Liver (tissue), 9 donors: ENCODE results near the gene OR1C1. TPM values are rescaled to one million over a fixed set of nuclear protein-coding genes. Genes with fewer than 3 reads are reported as not detected.
"Not testable (repeated sequence)": the region's sequence is repeated elsewhere in the genome, so short reads cannot be mapped to it uniquely, and the experiment has no call there.

Experiments used
- DNase-seq: peaks from one replicate; pipeline ENCODE4 v3.0.0-alpha.2; 2017; ENCODE audit warnings: low spot score
- H3K27ac ChIP-seq, 2 donors: one replicate each; pipeline ENCODE4 v1.7.0; 2013; ENCODE audit warnings: inconsistent platforms in 2 of 2, low read length in 2 of 2, control low read depth in 1 of 2, low read depth in 1 of 2, mild to moderate bottlenecking in 1 of 2
- H3K27me3 ChIP-seq, 4 donors: one replicate each; pipeline versions ENCODE4 v1.6.1 to v1.7.0; 2013; ENCODE audit warnings: low read length in 3 of 4, inconsistent platforms in 1 of 4, mild to moderate bottlenecking in 1 of 4, moderate library complexity in 1 of 4; ENCODE audit not compliant: control insufficient read depth in 4 of 4, insufficient read depth in 4 of 4
- H3K36me3 ChIP-seq, 4 donors: one replicate each; pipeline versions ENCODE4 v1.6.1 to v1.7.0; 2013; ENCODE audit warnings: low read length in 3 of 4, mild to moderate bottlenecking in 3 of 4, low read depth in 1 of 4, moderate library complexity in 1 of 4; ENCODE audit not compliant: control insufficient read depth in 4 of 4, insufficient read depth in 3 of 4
- H3K4me1 ChIP-seq, 4 donors: one replicate each; pipeline versions ENCODE4 v1.6.1 to v1.7.0; 2013; ENCODE audit warnings: low read length in 3 of 4, mild to moderate bottlenecking in 3 of 4, moderate library complexity in 1 of 4; ENCODE audit not compliant: control insufficient read depth in 4 of 4, insufficient read depth in 4 of 4
- H3K4me3 ChIP-seq, 3 donors: one replicate each; pipeline versions ENCODE4 v1.6.1 to v1.7.0; 2013; ENCODE audit warnings: low read length in 3 of 3, control low read depth in 1 of 3, low read depth in 1 of 3, mild to moderate bottlenecking in 1 of 3
- H3K9ac ChIP-seq, 2 donors: one replicate each; pipeline ENCODE4 v1.7.0; 2013; ENCODE audit warnings: low read length in 2 of 2, mild to moderate bottlenecking in 2 of 2, moderate library complexity in 2 of 2, control low read depth in 1 of 2, low read depth in 1 of 2
- H3K9me3 ChIP-seq, 4 donors: one replicate each; pipeline versions ENCODE4 v1.6.1 to v1.7.0; 2013; ENCODE audit warnings: low read length in 3 of 4; ENCODE audit not compliant: control insufficient read depth in 4 of 4
- EGR1 ChIP-seq, 2 donors: IDR thresholded peaks; 2 replicates each; pipeline ENCODE4 v1.6.1; 2016 to 2018; ENCODE audit warnings: antibody characterized with exemption in 2 of 2, low read depth in 2 of 2
- FOXA2 ChIP-seq: IDR thresholded peaks from 2 replicates; pipeline ENCODE4 v1.6.1; 2016; ENCODE audit warnings: antibody characterized with exemption
- GABPA ChIP-seq, 2 donors: IDR thresholded peaks in 1 of 2; conservative IDR thresholded peaks in 1 of 2; 2 replicates each; pipeline ENCODE4 v1.6.1; 2016; ENCODE audit warnings: antibody characterized with exemption in 2 of 2, mild to moderate bottlenecking in 1 of 2, moderate library complexity in 1 of 2
- TAF1 ChIP-seq: conservative IDR thresholded peaks from 2 replicates; pipeline ENCODE4 v1.6.1; 2016; ENCODE audit warnings: antibody characterized with exemption, mild to moderate bottlenecking
- ZBTB33 ChIP-seq: IDR thresholded peaks from 2 replicates; pipeline ENCODE4 v1.6.1; 2016; ENCODE audit warnings: antibody characterized with exemption
- WGBS: extraction: QIAGEN DNeasy Blood & Tissue Kit; methylation state at CpG from one replicate; pipeline ENCODE4 v1.1.7; 2013; 5-methylcytosine and 5-hydroxymethylcytosine counted together
- polyA plus RNA-seq, 2 donors: library from polyadenylated mRNA; stranded (reverse) in 1 of 2; unstranded in 1 of 2; fragments of 200-250 nt in 1 of 2; fragments of >200 nt in 1 of 2; fragmentation: Nextera tagmentation in 1 of 2; extraction: Ambion mirVana in 1 of 2; gene quantifications; one replicate each; pipeline versions ENCODE4 v1.2.1 to v1.2.3, GENCODE V29; 2013 to 2015
- total RNA-seq, 2 donors: library from RNA; depleted of rRNA; stranded (reverse); fragments of >200 nt; gene quantifications; one replicate each; pipeline ENCODE4 v1.2.3, GENCODE V29; 2014
- TF ChIP-seq, protein P1 (sequence below): IDR thresholded peaks from 2 replicates; pipeline ENCODE4 v1.6.1; 2016; ENCODE audit warnings: antibody characterized with exemption
- TF ChIP-seq, protein P2 (sequence below): IDR thresholded peaks from 2 replicates; pipeline ENCODE4 v1.6.1; 2016; ENCODE audit warnings: antibody characterized with exemption, mild to moderate bottlenecking
- TF ChIP-seq, protein P3 (sequence below): IDR thresholded peaks from 2 replicates; pipeline ENCODE4 v1.6.1; 2016; ENCODE audit warnings: antibody characterized with exemption
- donor health status: healthy.
- donor health status: healthy.
- donor health status: healthy.
- donor health status: healthy.
- donor health status: healthy.

OR1C1 gene
- total and polyA plus RNA-seq, 4 donors = not detected

GRCh38 chr1:247716546-247716945 is 43.8 kb downstream of the OR1C1 start, which contains the start of gene OR6F1:
Gene OR6F1 (minus strand): TSS chr1:247716646. CDS start chr1:247712755, 3,891 bp downstream.
- no peaks in the 10 kb centered on the region for H3K36me3 ChIP-seq

DNA sequence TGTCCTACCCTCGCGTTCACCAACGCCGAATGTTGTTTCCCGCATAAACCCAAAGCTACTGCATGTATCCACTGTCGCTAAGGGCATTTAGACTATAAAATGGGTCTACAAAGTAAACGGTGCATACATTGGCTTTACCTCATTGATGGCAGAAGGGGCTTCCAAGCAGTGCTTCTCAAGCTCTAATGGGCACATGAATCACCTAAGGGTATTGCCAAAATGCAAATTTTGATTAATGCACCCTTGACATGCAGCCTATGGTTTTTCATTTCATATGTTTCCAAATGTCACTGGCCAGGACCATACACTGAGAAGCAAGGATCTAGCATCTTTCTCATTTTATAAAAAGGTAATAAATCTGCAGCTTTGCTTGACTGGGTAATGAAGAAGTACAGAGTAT is 46.6 kb downstream of the OR1C1 start:
- Histone ChIP-seq H3K36me3 (no peaks in the 10 kb centered on the region), H3K4me1 (no peaks in the 10 kb centered on the region), H3K9ac (no peak overlapping the region), H3K27ac (no peak overlapping the region), H3K9me3 (peaks cover 0 to 5% (median 0%) of the 10 kb centered on the region in 4 donors), H3K4me3 (no peak overlapping the region), H3K27me3 (no peaks in the 10 kb centered on the region)
- WGBS = 76% methylated on average over 7 of the region's 7 CpGs
- DNase-seq = no peak
- TF ChIP-seq EGR1 (IDR thresholded peaks at IDR 0.05; ENCODE audit: low read depth in 2 of 2) (no peak), TAF1 (no peak), GABPA (IDR thresholded peaks at IDR 0.05 in 1 of 2, conservative IDR thresholded peaks at IDR 0.05 in 1 of 2) (no peak), FOXA2 (no peak), ZBTB33 (no peak)
- TF ChIP-seq, protein P1, sequence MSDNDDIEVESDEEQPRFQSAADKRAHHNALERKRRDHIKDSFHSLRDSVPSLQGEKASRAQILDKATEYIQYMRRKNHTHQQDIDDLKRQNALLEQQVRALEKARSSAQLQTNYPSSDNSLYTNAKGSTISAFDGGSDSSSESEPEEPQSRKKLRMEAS = no peak
- TF ChIP-seq, protein P2, sequence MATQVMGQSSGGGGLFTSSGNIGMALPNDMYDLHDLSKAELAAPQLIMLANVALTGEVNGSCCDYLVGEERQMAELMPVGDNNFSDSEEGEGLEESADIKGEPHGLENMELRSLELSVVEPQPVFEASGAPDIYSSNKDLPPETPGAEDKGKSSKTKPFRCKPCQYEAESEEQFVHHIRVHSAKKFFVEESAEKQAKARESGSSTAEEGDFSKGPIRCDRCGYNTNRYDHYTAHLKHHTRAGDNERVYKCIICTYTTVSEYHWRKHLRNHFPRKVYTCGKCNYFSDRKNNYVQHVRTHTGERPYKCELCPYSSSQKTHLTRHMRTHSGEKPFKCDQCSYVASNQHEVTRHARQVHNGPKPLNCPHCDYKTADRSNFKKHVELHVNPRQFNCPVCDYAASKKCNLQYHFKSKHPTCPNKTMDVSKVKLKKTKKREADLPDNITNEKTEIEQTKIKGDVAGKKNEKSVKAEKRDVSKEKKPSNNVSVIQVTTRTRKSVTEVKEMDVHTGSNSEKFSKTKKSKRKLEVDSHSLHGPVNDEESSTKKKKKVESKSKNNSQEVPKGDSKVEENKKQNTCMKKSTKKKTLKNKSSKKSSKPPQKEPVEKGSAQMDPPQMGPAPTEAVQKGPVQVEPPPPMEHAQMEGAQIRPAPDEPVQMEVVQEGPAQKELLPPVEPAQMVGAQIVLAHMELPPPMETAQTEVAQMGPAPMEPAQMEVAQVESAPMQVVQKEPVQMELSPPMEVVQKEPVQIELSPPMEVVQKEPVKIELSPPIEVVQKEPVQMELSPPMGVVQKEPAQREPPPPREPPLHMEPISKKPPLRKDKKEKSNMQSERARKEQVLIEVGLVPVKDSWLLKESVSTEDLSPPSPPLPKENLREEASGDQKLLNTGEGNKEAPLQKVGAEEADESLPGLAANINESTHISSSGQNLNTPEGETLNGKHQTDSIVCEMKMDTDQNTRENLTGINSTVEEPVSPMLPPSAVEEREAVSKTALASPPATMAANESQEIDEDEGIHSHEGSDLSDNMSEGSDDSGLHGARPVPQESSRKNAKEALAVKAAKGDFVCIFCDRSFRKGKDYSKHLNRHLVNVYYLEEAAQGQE = no peak

More at GRCh38 chr1:247716546-247716945, 43.8 kb downstream of the OR1C1 start, which contains the start of gene OR6F1:
- Histone ChIP-seq H3K4me3 (no peak within 1 kb of the TSS), H3K27ac (no peak within 1 kb of the TSS), H3K4me1 (no peaks in the 10 kb centered on the region), H3K9me3 (peaks cover 0 to 5% (median 2%) of the 10 kb centered on the region in 4 donors), H3K27me3 (no peaks in the 10 kb centered on the region), H3K9ac (no peak within 1 kb of the TSS)
- WGBS = 76% methylated on average over 3 of the region's 3 CpGs
- TF ChIP-seq, protein P3, sequence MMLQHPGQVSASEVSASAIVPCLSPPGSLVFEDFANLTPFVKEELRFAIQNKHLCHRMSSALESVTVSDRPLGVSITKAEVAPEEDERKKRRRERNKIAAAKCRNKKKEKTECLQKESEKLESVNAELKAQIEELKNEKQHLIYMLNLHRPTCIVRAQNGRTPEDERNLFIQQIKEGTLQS = no peak
- no peak for TF ChIP-seq EGR1 (IDR thresholded peaks at IDR 0.05; ENCODE audit: low read depth in 2 of 2)
- TF ChIP-seq FOXA2 = no peak
- DNase-seq = no peak

GRCh38 chr1:247710681-247711080 is 49.7 kb downstream of the OR1C1 start:
- WGBS = 85% methylated on average over 8 of the region's 8 CpGs
- not testable (repeated sequence) for H3K36me3 ChIP-seq, H3K4me1 ChIP-seq, H3K9me3 ChIP-seq, H3K27me3 ChIP-seq, H3K27ac ChIP-seq, H3K9ac ChIP-seq, H3K4me3 ChIP-seq, DNase-seq

Other genes starting within 250 kb of the OR1C1 start
- gene OR2C3, start 224.1 kb downstream of the OR1C1 start, total RNA-seq = under 1 TPM in 1 of 2 donors, not detected in 1; 0.05 TPM
- not detected for gene OR2C3, start 224.1 kb downstream of the OR1C1 start, polyA plus RNA-seq
- gene GCSAML, start 211.4 kb downstream of the OR1C1 start, total RNA-seq = 1 to 10 TPM in 1 of 2 donors, not detected in 1; 1.8 TPM
- gene GCSAML, start 211.4 kb downstream of the OR1C1 start, polyA plus RNA-seq = under 1 TPM in 1 of 2 donors, not detected in 1; 0.03 TPM
- not detected for gene OR2G2, start 172.2 kb downstream of the OR1C1 start, total RNA-seq
- not detected for gene OR2G2, start 172.2 kb downstream of the OR1C1 start, polyA plus RNA-seq
- gene OR2G3, start 155.0 kb downstream of the OR1C1 start, total RNA-seq = not detected
- gene OR2G3, start 155.0 kb downstream of the OR1C1 start, polyA plus RNA-seq = not detected
- not detected for gene OR13G1, start 80.8 kb downstream of the OR1C1 start, total RNA-seq
- not detected for gene OR13G1, start 80.8 kb downstream of the OR1C1 start, polyA plus RNA-seq
- not detected for gene OR6F1, start 43.9 kb downstream of the OR1C1 start, total RNA-seq
- gene OR6F1, start 43.9 kb downstream of the OR1C1 start, polyA plus RNA-seq = not detected
- gene OR14K1, start 21.9 kb downstream of the OR1C1 start, total RNA-seq = not detected
- not detected for gene OR14K1, start 21.9 kb downstream of the OR1C1 start, polyA plus RNA-seq
- gene OR14A2, start 12.4 kb downstream of the OR1C1 start, total RNA-seq = not detected
- not detected for gene OR14A2, start 12.4 kb downstream of the OR1C1 start, polyA plus RNA-seq
- gene OR14A16, start 63.6 kb upstream of the OR1C1 start, total RNA-seq = not detected
- not detected for gene OR14A16, start 63.6 kb upstream of the OR1C1 start, polyA plus RNA-seq
- gene OR11L1, start 81.3 kb upstream of the OR1C1 start, total RNA-seq = not detected
- gene OR11L1, start 81.3 kb upstream of the OR1C1 start, polyA plus RNA-seq = not detected
- gene TRIM58, start 96.6 kb upstream of the OR1C1 start, total RNA-seq = 10 to 100 TPM in 1 of 2 donors, under 1 TPM in 1; 0.17 to 88.7 TPM
- under 1 TPM; 0.06 to 0.10 TPM for gene TRIM58, start 96.6 kb upstream of the OR1C1 start, polyA plus RNA-seq
- gene OR2W3, start 135.0 kb upstream of the OR1C1 start, total RNA-seq = 10 to 100 TPM in 1 of 2 donors, not detected in 1; 13.4 TPM
- gene OR2W3, start 135.0 kb upstream of the OR1C1 start, polyA plus RNA-seq = not detected
- under 1 TPM in 1 of 2 donors, not detected in 1; 0.70 TPM for gene OR2T8, start 159.7 kb upstream of the OR1C1 start, total RNA-seq
- gene OR2T8, start 159.7 kb upstream of the OR1C1 start, polyA plus RNA-seq = not detected
- gene OR2AJ1, start 164.3 kb upstream of the OR1C1 start, total RNA-seq = not detected
- not detected for gene OR2AJ1, start 164.3 kb upstream of the OR1C1 start, polyA plus RNA-seq
- gene OR2L8, start 188.3 kb upstream of the OR1C1 start, total RNA-seq = under 1 TPM; 0.08 to 0.09 TPM
- not detected for gene OR2L8, start 188.3 kb upstream of the OR1C1 start, polyA plus RNA-seq
- not detected for gene OR2AK2, start 204.7 kb upstream of the OR1C1 start, total RNA-seq
- gene OR2AK2, start 204.7 kb upstream of the OR1C1 start, polyA plus RNA-seq = not detected